HepG2 (cell line): ENCODE measurements around the gene KISS1R. TPM values are rescaled to one million over a fixed set of nuclear protein-coding genes. Genes with fewer than 3 reads are reported as not detected.

Experiments used
- CCDC6 ChIP-seq: sonication (generic); formaldehyde crosslinking; IDR thresholded peaks from 2 replicates; pipeline ENCODE4 v1.8.1; 2022; ENCODE audit warnings: mild to moderate bottlenecking, missing genetic modification reagents, moderate library complexity
- CREM ChIP-seq, 2 experiments: sonication (generic) in 1 of 2; formaldehyde crosslinking in 1 of 2; IDR thresholded peaks; 2 replicates each; pipeline versions ENCODE4 v1.4.0 to v1.6.1; 2016 to 2020; ENCODE audit warnings: antibody characterized with exemption in 1 of 2, mild to moderate bottlenecking in 1 of 2, missing genetic modification reagents in 1 of 2
- GATAD1 ChIP-seq: IDR thresholded peaks from 2 replicates; pipeline ENCODE4 v1.6.1; 2016; ENCODE audit warnings: missing genetic modification reagents, missing compliant biosample characterization
- REPIN1 ChIP-seq: sonication (generic); formaldehyde crosslinking; IDR thresholded peaks from 2 replicates; pipeline ENCODE4 v1.8.0; 2022; ENCODE audit warnings: missing genetic modification reagents, low read depth, mild to moderate bottlenecking, borderline replicate concordance
- ZNF121 ChIP-seq: sonication (generic); formaldehyde crosslinking; IDR thresholded peaks from 2 replicates; pipeline ENCODE4 v1.5.0; 2020; ENCODE audit warnings: mild to moderate bottlenecking, missing genetic modification reagents
- ZNF30 ChIP-seq: sonication (generic); formaldehyde crosslinking; IDR thresholded peaks from 2 replicates; pipeline ENCODE4 v1.5.0; 2020; ENCODE audit warnings: mild to moderate bottlenecking, missing genetic modification reagents
- polyA plus RNA-seq, 8 experiments: library from polyadenylated mRNA; depleted of rRNA in 3 of 8; stranded (reverse) in 7 of 8; unstranded in 1 of 8; fragments of >200 nt; fragmentation: Illumina TruSeq in 4 of 8; extraction: Trizol in 4 of 8; gene quantifications; 2 replicates each; pipeline versions ENCODE4 v1.2.1 to v1.2.3, GENCODE V29; 2011 to 2016; ENCODE audit warnings: low read depth in 4 of 8, missing spikeins in 1 of 8, mixed read lengths in 1 of 8; ENCODE audit not compliant: insufficient read depth in 1 of 8
- total RNA-seq, 5 experiments: library from RNA; depleted of rRNA; stranded (reverse); fragments of >200 nt; fragmentation: Illumina TruSeq; extraction: Trizol; gene quantifications; 2 replicates each; pipeline ENCODE4 v1.2.3, GENCODE V29; 2016; ENCODE audit warnings: low read depth in 1 of 5
- TF ChIP-seq, protein P1 (sequence below): sonication (generic); formaldehyde crosslinking; IDR thresholded peaks from 2 replicates; pipeline ENCODE4 v1.8.0; 2022; ENCODE audit warnings: mild to moderate bottlenecking, missing genetic modification reagents; ENCODE audit not compliant: insufficient replicate concordance
- TF ChIP-seq, protein P2 (sequence below): sonication (generic); formaldehyde crosslinking; IDR thresholded peaks from 2 replicates; pipeline ENCODE4 v1.5.0; 2020; ENCODE audit warnings: missing genetic modification reagents

The KISS1R gene
- total and polyA plus RNA-seq, 2 of the 13 experiments (the other 11 are each of a cell fraction or from before 2014, with no cell fraction given), result 1.1 to 10.2 TPM

GRCh38 chr19:952049-952679, 35.0 kb downstream of the KISS1R start (continued):
- TF ChIP-seq, protein P1, sequence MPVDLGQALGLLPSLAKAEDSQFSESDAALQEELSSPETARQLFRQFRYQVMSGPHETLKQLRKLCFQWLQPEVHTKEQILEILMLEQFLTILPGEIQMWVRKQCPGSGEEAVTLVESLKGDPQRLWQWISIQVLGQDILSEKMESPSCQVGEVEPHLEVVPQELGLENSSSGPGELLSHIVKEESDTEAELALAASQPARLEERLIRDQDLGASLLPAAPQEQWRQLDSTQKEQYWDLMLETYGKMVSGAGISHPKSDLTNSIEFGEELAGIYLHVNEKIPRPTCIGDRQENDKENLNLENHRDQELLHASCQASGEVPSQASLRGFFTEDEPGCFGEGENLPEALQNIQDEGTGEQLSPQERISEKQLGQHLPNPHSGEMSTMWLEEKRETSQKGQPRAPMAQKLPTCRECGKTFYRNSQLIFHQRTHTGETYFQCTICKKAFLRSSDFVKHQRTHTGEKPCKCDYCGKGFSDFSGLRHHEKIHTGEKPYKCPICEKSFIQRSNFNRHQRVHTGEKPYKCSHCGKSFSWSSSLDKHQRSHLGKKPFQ, result peak; percentile 17
- TF ChIP-seq REPIN1 (CRISPR knock-in tag), result 0 out of 2 replicates have a peak, but pooled peaks have one; percentile 4
- no peak for TF ChIP-seq CREM (IDR thresholded peaks at IDR 0.05)
- TF ChIP-seq CREM (CRISPR knock-in tag; IDR thresholded peaks at IDR 0.05), result no peak
- no peak for TF ChIP-seq ZNF30 (CRISPR knock-in tag)
- TF ChIP-seq, protein P2, sequence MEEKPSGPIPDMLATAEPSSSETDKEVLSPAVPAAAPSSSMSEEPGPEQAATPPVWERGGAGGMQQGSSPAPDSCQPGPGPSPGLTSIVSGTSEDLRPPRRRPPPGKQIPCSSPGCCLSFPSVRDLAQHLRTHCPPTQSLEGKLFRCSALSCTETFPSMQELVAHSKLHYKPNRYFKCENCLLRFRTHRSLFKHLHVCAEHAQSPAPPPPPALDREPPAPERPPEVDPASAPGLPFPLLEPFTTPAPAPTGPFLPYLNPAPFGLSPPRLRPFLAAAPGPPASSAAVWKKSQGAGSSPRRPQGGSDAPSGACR (CRISPR knock-in tag), result no peak
- peak; percentile 6; the same call in 1 of the 2 replicates for TF ChIP-seq CCDC6
- peak; percentile 99 for TF ChIP-seq ZNF121 (CRISPR knock-in tag)
- TF ChIP-seq GATAD1 (CRISPR knock-in tag), result no peak
